Stimulated activated CD8-positive, alpha-beta memory T cell treated with anti-CD3 and anti-CD28 coated beads, Interleukin-4, amount 100 ng/mL, for 1 hour (primary cell): Measurements from ENCODE around the gene EPHB6.

Experiments used
- DNase-seq, 2 donors: peaks; one replicate each; pipeline ENCODE4 v3.0.0-alpha.2; 2020; ENCODE audit warnings: low read depth in 2 of 2, low spot score in 1 of 2

The EPHB6 gene

DNA sequence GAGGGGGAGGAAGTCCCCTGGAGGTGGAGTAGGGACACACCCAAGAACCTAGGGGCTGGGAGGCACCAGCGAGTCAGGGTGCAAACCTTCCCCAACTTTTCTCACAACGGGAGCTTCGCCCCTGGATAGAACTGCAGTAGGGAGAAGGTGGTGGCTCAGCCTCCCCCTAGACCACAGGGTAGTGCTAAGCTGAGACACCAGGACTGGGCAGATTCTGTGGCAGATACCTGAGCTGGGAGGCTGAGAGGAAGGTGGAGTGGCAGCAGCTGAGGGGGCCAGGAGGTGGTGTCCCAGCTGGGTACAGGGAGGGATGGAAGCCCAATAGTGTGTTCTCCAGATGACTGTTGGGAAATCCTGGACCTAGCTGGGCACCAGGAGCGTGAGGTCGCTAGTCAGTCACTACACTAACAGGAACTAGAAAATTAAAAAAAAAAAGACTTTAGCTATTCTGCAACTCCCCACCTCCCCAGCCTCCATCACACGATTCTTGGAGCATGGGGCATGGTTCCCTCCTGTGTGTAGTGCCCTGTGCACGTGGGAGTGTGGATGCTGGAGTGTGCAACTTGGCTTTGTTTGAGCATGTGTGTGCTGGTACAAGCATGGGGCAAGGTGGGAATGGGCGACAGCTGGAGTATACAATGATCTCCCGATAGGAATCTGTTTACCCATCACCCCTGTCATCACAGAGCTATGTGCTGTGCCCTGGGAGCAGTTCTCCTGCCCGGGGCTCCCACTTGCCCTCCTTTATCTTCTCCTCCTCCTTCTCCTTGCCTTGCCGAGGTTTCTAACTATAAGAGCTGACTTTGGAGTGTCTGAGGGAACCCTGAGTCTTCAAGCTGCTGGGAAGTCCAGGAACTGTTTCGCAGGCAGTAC is 39.5 kb downstream of the EPHB6 start:
- no peak for DNase-seq

- DNase-seq, result no peak
Measured at GRCh38 chr7:142894985-142895593, 40.2 kb downstream of the EPHB6 start.

GRCh38 chr7:142896151-142896550 is 41.3 kb downstream of the EPHB6 start:
- DNase-seq, result no peak

GRCh38 chr7:142896741-142897379 is 42.0 kb downstream of the EPHB6 start:
- DNase-seq, result no peak

- DNase-seq, result no peak
Measured at GRCh38 chr7:142897691-142898090, 42.8 kb downstream of the EPHB6 start.

DNA sequence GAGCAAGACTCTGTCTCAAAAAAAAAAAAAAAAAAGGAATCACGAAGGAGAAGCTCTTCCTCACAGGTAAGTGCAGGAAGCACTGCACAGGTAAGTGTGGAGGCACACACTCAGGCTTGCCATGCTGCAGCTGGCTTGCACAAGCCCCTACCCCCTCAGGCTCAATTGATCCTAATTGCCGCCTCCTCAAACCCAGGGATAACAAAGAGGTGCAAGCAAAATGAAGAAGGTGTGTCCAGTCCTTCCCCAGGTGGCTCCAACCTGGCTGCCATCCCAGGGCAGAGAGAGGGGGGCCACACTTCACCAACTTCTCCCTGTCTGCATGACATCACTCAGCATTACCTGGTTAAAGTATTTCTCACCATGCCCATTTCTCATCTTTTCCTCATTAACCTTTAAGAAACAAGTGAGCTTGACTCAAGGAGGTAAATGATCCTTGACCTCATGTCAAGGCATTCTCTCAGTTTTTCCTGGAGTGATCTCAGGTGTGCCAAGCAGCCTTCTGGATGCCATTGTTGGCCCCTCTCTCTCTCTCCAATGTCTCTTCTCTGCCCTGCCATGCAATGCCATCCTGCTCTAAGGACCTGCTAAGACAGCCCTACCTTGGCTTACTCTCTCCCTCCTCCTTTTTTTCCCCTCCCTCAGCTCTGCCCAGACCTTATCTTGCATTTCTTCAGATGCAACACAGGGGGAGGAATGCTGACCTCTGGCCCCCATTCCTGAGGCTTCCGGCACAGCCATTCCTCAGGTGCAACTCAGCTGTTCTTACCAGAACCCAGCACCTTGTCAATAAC is 43.7 kb downstream of the EPHB6 start:
- DNase-seq, result no peak

DNA sequence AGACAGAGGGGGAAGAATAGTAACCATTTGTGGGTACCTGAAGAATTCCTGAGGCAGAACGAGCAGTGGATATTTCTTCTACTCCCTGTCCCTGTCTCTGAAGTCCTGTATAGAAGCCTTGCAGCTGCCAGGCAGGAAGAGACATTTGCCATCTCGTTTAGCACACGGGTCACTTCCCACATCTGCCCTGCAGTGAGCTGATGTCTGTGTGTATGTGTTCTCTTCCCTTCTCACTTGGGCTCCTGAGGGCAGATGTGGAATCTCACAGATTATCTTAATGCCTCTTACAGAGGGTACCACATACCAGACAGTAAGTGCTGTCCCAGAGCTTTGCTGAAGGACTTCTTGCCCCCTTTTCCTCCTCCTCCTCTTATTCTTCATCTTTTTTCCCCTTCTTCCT is 44.8 kb downstream of the EPHB6 start:
- no peak for DNase-seq

- no peak for DNase-seq
Measured at GRCh38 chr7:142901426-142902259, 46.8 kb downstream of the EPHB6 start.

- DNase-seq, result no peak
Measured at GRCh38 chr7:142904128-142904527, 49.3 kb downstream of the EPHB6 start.

DNA sequence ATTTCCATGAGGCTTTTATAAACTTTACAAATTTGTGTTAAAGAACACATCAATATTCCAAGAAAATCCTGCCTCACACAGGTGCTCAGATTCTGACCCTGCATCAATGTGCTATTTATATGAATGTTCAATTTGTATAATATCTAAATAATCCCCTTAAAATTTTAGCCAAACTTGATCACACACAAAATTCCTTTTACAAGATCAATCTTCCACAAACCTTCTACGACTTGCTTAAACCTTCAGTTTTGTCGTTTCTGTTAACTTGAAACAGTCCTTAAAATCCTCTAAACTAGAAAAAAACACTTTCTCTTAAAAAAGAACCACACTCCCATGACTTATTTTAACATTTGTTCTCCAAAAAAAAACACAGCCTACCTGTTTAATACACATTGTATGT is 50.9 kb downstream of the EPHB6 start:
- DNase-seq, result no peak

GRCh38 chr7:142906643-142907042 is 51.8 kb downstream of the EPHB6 start:
- DNase-seq, result no peak

GRCh38 chr7:142908290-142908689 is 53.4 kb downstream of the EPHB6 start:
- no peak for DNase-seq

GRCh38 chr7:142908921-142909890 is 54.3 kb downstream of the EPHB6 start:
- no peak for DNase-seq

DNA sequence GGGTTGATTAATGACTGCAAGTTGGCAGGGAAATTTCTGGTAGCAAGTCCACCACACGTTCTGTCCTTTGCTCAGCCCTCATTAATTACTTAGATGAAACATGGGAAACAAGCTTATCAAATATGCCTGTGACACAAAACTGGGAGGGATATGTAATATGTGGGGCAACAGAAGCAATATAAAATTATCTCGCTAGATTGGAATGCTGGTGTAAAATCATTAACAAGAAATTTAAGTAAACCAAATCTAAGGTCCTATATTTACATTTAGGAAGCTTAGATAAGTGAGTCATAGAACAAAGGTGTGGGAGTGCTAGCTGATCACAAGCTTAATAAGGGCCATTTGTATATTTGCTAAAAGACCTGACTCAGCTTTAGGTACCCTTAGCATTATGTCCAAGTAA is 55.2 kb downstream of the EPHB6 start:
- DNase-seq, result no peak

DNA sequence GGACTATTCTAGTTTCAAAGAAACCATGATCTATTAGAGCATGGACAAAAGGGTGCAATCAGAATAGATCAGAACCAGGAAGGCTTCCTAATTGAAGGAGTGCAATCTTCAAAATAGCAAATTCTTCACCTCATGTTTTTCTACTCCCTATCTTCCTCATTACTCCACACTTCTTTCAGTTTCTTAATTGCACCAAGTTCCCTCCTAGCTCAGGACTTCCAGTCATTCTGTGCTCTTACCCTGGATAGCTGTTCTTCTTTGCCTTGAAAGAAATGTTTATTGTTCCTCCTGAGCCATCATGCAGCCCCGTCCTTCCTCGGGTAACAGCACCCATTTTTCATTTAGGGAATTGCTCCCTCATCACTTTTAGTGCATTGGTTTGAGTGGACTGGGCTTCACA is 55.6 kb downstream of the EPHB6 start:
- no peak for DNase-seq

- DNase-seq, result no peak
Measured at GRCh38 chr7:142913051-142913450, 58.2 kb downstream of the EPHB6 start.

GRCh38 chr7:142913566-142913965 is 58.7 kb downstream of the EPHB6 start:
- DNase-seq, result no peak

- no peak for DNase-seq
Measured at GRCh38 chr7:142914121-142914520, 59.2 kb downstream of the EPHB6 start.

- no peak for DNase-seq
Measured at GRCh38 chr7:142915315-142915714, 60.4 kb downstream of the EPHB6 start.
